Astrocyte of the cerebellum (primary cell): ENCODE results near the gene PADI3.
A peak's percentile ranks its signal among the peaks of the same experiment; 100 is the strongest.

Source experiments
- DNase-seq: peaks from one replicate; pipeline ENCODE4 v3.0.0-alpha.2; 2011; ENCODE audit warnings: low read depth
- H3K4me3 ChIP-seq: 2 replicates; pipeline ENCODE4 v1.5.1; 2011; ENCODE audit warnings: mild to moderate bottlenecking, low read depth, low read length, moderate library complexity
- in situ Hi-C: cut with HindIII; loops from 2 replicates; pipeline ENCODE4 v1.10.0; 2017; ENCODE audit warnings: low sequenced_read_pairs
- TF ChIP-seq, protein P1 (sequence below): IDR thresholded peaks from 2 replicates; pipeline ENCODE4 v1.5.1; 2012; ENCODE audit warnings: low read length, low read depth, moderate library complexity, mild to moderate bottlenecking; ENCODE audit errors: missing control alignments

Gene PADI3

GRCh38 chr1:17280436-17280835 lies 31.5 kb downstream of the PADI3 start:
- in situ Hi-C loops: no loop called here
- TF ChIP-seq, protein P1, sequence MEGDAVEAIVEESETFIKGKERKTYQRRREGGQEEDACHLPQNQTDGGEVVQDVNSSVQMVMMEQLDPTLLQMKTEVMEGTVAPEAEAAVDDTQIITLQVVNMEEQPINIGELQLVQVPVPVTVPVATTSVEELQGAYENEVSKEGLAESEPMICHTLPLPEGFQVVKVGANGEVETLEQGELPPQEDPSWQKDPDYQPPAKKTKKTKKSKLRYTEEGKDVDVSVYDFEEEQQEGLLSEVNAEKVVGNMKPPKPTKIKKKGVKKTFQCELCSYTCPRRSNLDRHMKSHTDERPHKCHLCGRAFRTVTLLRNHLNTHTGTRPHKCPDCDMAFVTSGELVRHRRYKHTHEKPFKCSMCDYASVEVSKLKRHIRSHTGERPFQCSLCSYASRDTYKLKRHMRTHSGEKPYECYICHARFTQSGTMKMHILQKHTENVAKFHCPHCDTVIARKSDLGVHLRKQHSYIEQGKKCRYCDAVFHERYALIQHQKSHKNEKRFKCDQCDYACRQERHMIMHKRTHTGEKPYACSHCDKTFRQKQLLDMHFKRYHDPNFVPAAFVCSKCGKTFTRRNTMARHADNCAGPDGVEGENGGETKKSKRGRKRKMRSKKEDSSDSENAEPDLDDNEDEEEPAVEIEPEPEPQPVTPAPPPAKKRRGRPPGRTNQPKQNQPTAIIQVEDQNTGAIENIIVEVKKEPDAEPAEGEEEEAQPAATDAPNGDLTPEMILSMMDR: no peak

DNA sequence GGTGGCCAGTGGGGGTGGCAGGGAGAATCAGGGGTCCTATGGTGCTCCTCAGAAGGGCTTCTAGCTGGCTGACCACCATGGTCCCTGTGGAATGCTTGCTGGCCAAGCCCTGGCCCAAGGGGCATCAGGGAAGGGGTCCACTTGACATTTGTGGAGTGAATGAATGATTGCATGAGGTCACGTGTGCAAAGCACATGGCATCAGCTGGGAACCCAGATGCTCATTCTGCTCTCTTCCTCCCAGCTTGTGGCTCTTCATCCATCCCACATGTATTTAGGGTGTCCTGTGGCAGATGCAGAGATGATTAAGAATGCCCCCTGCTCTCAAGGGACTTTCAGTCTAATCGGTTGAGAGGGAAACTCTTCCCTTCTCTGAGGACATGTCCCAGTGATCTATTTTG lies 32.0 kb downstream of the PADI3 start:
- no peak for DNase-seq
- TF ChIP-seq, protein P1: no peak
- in situ Hi-C loops: no loop called here
- H3K4me3 ChIP-seq: no peak overlapping the region

More at GRCh38 chr1:17280436-17280835, 31.5 kb downstream of the PADI3 start:
- no peak overlapping the region for H3K4me3 ChIP-seq
- DNase-seq: no peak

DNA sequence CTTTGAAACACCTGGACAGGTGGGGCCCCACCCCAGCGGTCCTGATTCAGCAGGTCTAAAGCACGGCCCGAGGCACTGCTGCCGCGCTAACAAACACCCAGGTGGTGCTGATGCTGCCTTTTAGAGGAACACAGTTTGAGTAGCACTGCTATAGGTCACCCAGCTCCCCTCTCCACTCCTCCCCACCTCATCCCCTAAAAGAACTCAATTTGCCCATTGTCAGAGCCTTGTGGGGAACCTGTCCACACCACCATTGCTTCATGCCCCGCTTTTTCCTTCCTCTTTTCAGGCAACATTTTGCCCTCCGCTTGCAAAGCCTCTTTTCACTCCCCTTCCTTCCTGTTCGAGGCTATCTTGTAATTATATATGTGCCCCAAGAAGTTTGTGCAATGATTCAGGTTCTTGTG lies 32.9 kb downstream of the PADI3 start:
- TF ChIP-seq, protein P1: no peak
- H3K4me3 ChIP-seq: no peak overlapping the region
- in situ Hi-C loops: no loop called here
- no peak for DNase-seq

- H3K4me3 ChIP-seq: no peak overlapping the region
- TF ChIP-seq, protein P1: no peak
- in situ Hi-C loops: no loop called here
- DNase-seq: no peak
Measured at GRCh38 chr1:17282836-17283235, 33.9 kb downstream of the PADI3 start.

DNA sequence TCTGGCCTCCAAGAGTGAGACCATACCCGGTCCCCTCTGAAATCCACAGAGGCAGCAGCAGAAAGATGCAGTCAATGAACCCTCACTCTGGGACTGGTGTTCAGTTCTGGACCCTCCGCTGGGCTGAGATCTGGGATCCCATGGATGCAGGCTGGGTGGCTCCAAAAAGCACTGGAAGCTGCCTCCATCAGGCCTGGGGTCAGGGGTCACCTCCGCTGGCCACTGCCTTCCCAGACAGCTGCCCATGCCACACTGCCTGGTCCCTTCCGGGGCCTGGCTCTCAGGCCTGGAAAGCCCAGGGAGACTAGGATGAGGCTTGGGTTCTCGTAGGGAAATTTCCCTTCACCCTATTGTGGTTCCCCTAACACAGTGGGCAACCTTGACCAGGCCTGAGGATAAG lies 37.7 kb downstream of the PADI3 start:
- no peak overlapping the region for H3K4me3 ChIP-seq
- no peak for DNase-seq
- in situ Hi-C loops: loop anchor here (5.0 kb wide), 1 partner anchor 66 kb away; no protein-coding TSS in a partner anchor
- TF ChIP-seq, protein P1: no peak

- peak; percentile 43 for DNase-seq
- no peak overlapping the region for H3K4me3 ChIP-seq
- TF ChIP-seq, protein P1: no peak
- in situ Hi-C loops: loop anchor here (5.0 kb wide), 1 partner anchor 65 kb away; no protein-coding TSS in a partner anchor
Measured at GRCh38 chr1:17287130-17287776, 38.4 kb downstream of the PADI3 start.
